ENCODE results near the gene ASB18. TPM values are rescaled to one million over a fixed set of nuclear protein-coding genes. Genes with fewer than 3 reads are reported as not detected.

Gene ASB18
- total and polyA plus RNA-seq, 2 of the 8 experiments (the other 6 are each of a cell fraction or from before 2014, with no cell fraction given), result not detected

DNA sequence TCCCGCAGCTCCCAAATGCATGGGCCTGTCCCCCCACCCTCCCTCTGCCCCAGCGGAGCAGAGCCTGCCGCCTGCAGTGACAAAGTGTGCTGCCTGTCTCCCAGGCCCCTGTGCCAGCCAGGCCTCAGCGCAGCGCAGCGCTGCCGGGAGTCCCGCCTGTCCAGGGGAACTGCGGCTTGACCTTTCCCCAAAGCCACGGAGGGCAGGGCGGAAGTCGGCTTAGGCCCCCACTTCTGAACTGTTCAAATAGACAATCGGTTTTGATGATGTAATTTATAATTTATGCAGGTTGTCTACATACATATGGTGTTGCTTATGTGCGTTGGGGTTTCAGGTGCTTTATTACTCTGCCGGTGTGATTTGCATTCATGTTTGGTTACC is 103.1 kb downstream of the ASB18 start (continued):
- TF ChIP-seq, protein P1, sequence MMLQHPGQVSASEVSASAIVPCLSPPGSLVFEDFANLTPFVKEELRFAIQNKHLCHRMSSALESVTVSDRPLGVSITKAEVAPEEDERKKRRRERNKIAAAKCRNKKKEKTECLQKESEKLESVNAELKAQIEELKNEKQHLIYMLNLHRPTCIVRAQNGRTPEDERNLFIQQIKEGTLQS (IDR thresholded peaks at IDR 0.05; ENCODE audit: insufficient read depth, low read depth, low read length), result no peak
- TF ChIP-seq BRCA1 (IDR thresholded peaks at IDR 0.05; ENCODE audit: low read depth, low read length), result no peak
- peak; percentile 55 for TF ChIP-seq EZH2 (IDR thresholded peaks at IDR 0.05; ENCODE audit: low read depth, low read length, severe bottlenecking)
- TF ChIP-seq HDAC6 (IDR thresholded peaks at IDR 0.05; ENCODE audit: low read depth, low read length), result no peak

All from H1 (cell line).